GM12878 (cell line): ENCODE data around the gene PRKCE. TPM values are rescaled to one million over a fixed set of nuclear protein-coding genes. Genes with fewer than 3 reads are reported as not detected.

ENCODE experiments used
- ATAC-seq: fragments of 200-7000 bp; cut with Tn5 transposase; 3 replicates; pipeline ENCODE4 v1.9.1; 2020; ENCODE audit warnings: mild to moderate bottlenecking, moderate library complexity
- BruUV-seq: library from RNA; stranded (reverse); fragments of 400-500 nt; replicated peaks from 2 replicates; lab custom pipeline; 2021; lab: Mats Ljungman, UMichigan
- CTCF ChIA-PET: fragments of 300-600 bp; sonication (Branson Sonifier 250); formaldehyde crosslinking; extraction: SDS; loops from one replicate; lab custom pipeline; 2021; ENCODE audit warnings: inconsistent platforms; lab: Yijun Ruan, JAX
- POLR2A ChIA-PET: fragments of 350-600 bp; formaldehyde crosslinking; extraction: SDS; loops from one replicate; lab custom pipeline; 2021; ENCODE audit warnings: inconsistent platforms; lab: Charles Lee
- RAD21 ChIA-PET: fragments of 300-600 bp; sonication (Branson Sonifier 250); formaldehyde crosslinking; loops from one replicate; lab custom pipeline; 2023; ENCODE audit warnings: antibody characterized with exemption; ENCODE audit not compliant: unreplicated experiment; lab: Charles Lee
- SMC1A ChIA-PET: fragments of 300-600 bp; sonication (Branson Sonifier 250); formaldehyde crosslinking; loops from one replicate; lab custom pipeline; 2023; ENCODE audit not compliant: unreplicated experiment, uncharacterized antibody; lab: Charles Lee
- DNase-seq: peaks from one replicate; pipeline ENCODE4 v3.0.0-alpha.2; 2011; ENCODE audit warnings: low read depth, low spot score
- FAIRE-seq: peaks from 3 replicates; lab custom pipeline; 2011; peaks lifted over from hg19 to GRCh38; lab: Jason Lieb, UNC
- H2AFZ ChIP-seq: 2 replicates; pipeline ENCODE4 v1.6.0; 2011; ENCODE audit warnings: low read depth, low read length, control low read depth; ENCODE audit not compliant: control insufficient read depth
- H3K27ac ChIP-seq: 2 replicates; pipeline ENCODE4 v1.5.1; 2011; ENCODE audit warnings: control low read depth; ENCODE audit not compliant: control insufficient read depth, insufficient read depth
- H3K27me3 ChIP-seq, 2 experiments: replicated peaks in 1 of 2; 2 replicates each; pipeline versions ENCODE4 v1.6.0 to v1.6.1; 2011; ENCODE audit warnings: low read length in 1 of 2; ENCODE audit not compliant: control insufficient read depth in 2 of 2, insufficient read depth in 2 of 2
- H3K36me3 ChIP-seq, 2 experiments: 2 replicates each; pipeline ENCODE4 v1.5.1; 2011; ENCODE audit warnings: low read length in 1 of 2; ENCODE audit not compliant: control insufficient read depth in 2 of 2, insufficient read depth in 2 of 2
- H3K4me1 ChIP-seq: 2 replicates; pipeline ENCODE4 v1.6.1; 2011; ENCODE audit warnings: mild to moderate bottlenecking, low read length, moderate library complexity, mixed read lengths; ENCODE audit not compliant: control insufficient read depth, insufficient read depth
- H3K4me2 ChIP-seq: 2 replicates; pipeline ENCODE4 v1.6.0; 2011; ENCODE audit warnings: control low read depth; ENCODE audit not compliant: control insufficient read depth, insufficient read depth
- H3K4me3 ChIP-seq: fragments of 200-600 bp; sonication (generic); 2 replicates; pipeline ENCODE4 v1.5.1; 2016
- H3K79me2 ChIP-seq: 2 replicates; pipeline ENCODE4 v1.6.0; 2011; ENCODE audit warnings: low read length; ENCODE audit not compliant: control insufficient read depth, insufficient read depth
- H3K9ac ChIP-seq: 2 replicates; pipeline ENCODE4 v1.8.0; 2011; ENCODE audit warnings: low read length, control low read depth, mixed read lengths; ENCODE audit not compliant: control insufficient read depth, insufficient read depth
- H3K9me3 ChIP-seq: replicated peaks from 3 replicates; pipeline ENCODE4 v1.5.1; 2011; ENCODE audit warnings: mild to moderate bottlenecking, low read length; ENCODE audit not compliant: control insufficient read depth, insufficient read depth
- H4K20me1 ChIP-seq: 2 replicates; pipeline ENCODE4 v1.6.0; 2011; ENCODE audit not compliant: control insufficient read depth, insufficient read depth
- CREM ChIP-seq: IDR thresholded peaks from 2 replicates; pipeline ENCODE4 v1.6.1; 2014; ENCODE audit warnings: antibody characterized with exemption, low read depth
- E2F4 ChIP-seq: IDR thresholded peaks from 2 replicates; pipeline ENCODE4 v1.6.1; 2012; ENCODE audit warnings: low read depth, low read length, improper control_type of control experiment
- FOXK2 ChIP-seq: fragments of 450-650 bp; IDR thresholded peaks from 2 replicates; pipeline ENCODE4 v1.6.1; 2017; ENCODE audit warnings: mild to moderate bottlenecking, moderate library complexity
- RAD21 ChIP-seq: IDR thresholded peaks from 2 replicates; pipeline ENCODE4 v1.6.1; 2011; ENCODE audit warnings: mild to moderate bottlenecking, low read depth, low read length, moderate library complexity; ENCODE audit not compliant: insufficient read depth
- RELB ChIP-seq: fragments of 450-650 bp; IDR thresholded peaks from 2 replicates; pipeline ENCODE4 v1.6.1; 2017; ENCODE audit warnings: low read depth, mild to moderate bottlenecking, moderate library complexity
- SMC3 ChIP-seq: IDR thresholded peaks from 2 replicates; pipeline ENCODE4 v1.6.1; 2011; ENCODE audit warnings: low read length, improper control_type of control experiment, borderline replicate concordance
- SUPT20H ChIP-seq: IDR thresholded peaks from 2 replicates; pipeline ENCODE4 v1.6.1; 2011; ENCODE audit warnings: low read depth, mild to moderate bottlenecking, low read length, moderate library complexity, borderline replicate concordance; ENCODE audit not compliant: control insufficient read depth
- TAF1 ChIP-seq: IDR thresholded peaks from 2 replicates; pipeline ENCODE4 v1.6.1; 2011; ENCODE audit warnings: mild to moderate bottlenecking, low read depth, low read length, borderline replicate concordance
- WGBS: methylation state at CpG from one replicate; pipeline ENCODE4 v1.1.6; 2016; ENCODE audit warnings: low lambda C conversion rate; ENCODE audit not compliant: insufficient replicate concordance, insufficient coverage; ENCODE audit errors: missing lambda C conversion rate; 5-methylcytosine and 5-hydroxymethylcytosine counted together
- in situ Hi-C: fragments of 300-500 bp; cut with MboI; formaldehyde crosslinking; loops from 9 replicates; pipeline ENCODE4 v1.14.3; 2018; ENCODE audit warnings: mixed read lengths
- intact Hi-C: fragments of 100-400 bp; cut with micrococcal nuclease; formaldehyde crosslinking; loops from one replicate; pipeline ENCODE4 v1.14.2; 2022; ENCODE audit not compliant: unreplicated experiment
- polyA plus RNA-seq, 11 experiments: library from polyadenylated mRNA; depleted of rRNA in 4 of 11; unstranded in 6 of 11; stranded (reverse) in 5 of 11; fragments of >200 nt; fragmentation: Nextera tagmentation in 4 of 11; fragmentation: Illumina TruSeq in 1 of 11; extraction: Ambion mirVana in 4 of 11; extraction: Trizol in 1 of 11; gene quantifications; 1 replicate in 1 of 11; 2 replicates in 10 of 11; pipeline versions ENCODE4 v1.2.1 to v1.2.3, GENCODE V29; 2011 to 2016; ENCODE audit warnings: inconsistent platforms in 2 of 11, missing spikeins in 2 of 11, low read depth in 1 of 11
- total RNA-seq, 4 experiments: library from RNA; depleted of rRNA in 3 of 4; stranded (reverse); fragments of >200 nt in 3 of 4; fragmentation: Illumina TruSeq in 1 of 4; extraction: Trizol in 1 of 4; gene quantifications; 2 replicates each; pipeline versions ENCODE4 v1.2.1 to v1.2.3, GENCODE V29; 2013 to 2021
- TF ChIP-seq, protein P1 (sequence below): fragments of 450-650 bp; IDR thresholded peaks from 2 replicates; pipeline ENCODE4 v1.6.1; 2017; ENCODE audit warnings: antibody characterized with exemption, mild to moderate bottlenecking, moderate library complexity

The PRKCE gene
- total and polyA plus RNA-seq, 10 of the 15 experiments (the other 5 are each of a cell fraction or from before 2014, with no cell fraction given), result 2.6 to 28.2 (median 11.3) TPM

GRCh38 chr2:45796500-45796899 is 145.0 kb downstream of the PRKCE start:
- Histone ChIP-seq H3K9me3 (no peaks in the 10 kb centered on the region), H3K4me2 (no peak overlapping the region), H3K36me3 (no peaks in the 10 kb centered on the region; a peak in 1 of 4 replicates), H3K27me3 (no peaks in the 10 kb centered on the region), H3K27ac (no peak overlapping the region), H4K20me1 (no peaks in the 10 kb centered on the region), H3K4me1 (no peaks in the 10 kb centered on the region), H3K4me3 (no peak overlapping the region), H3K9ac (no peak overlapping the region), H3K79me2 (no peaks in the 10 kb centered on the region), H2AFZ (no peak overlapping the region)
- intact Hi-C loops, result no loop called here
- CTCF ChIA-PET, result interaction anchor here (1.1 to 5.0 kb wide), 5 partner anchors 10 to 23 kb away, joined by 3 to 29 read pairs (median 7); no protein-coding TSS in a partner anchor
- in situ Hi-C loops, result no loop called here
- WGBS, result 73% methylated on average over 4 of the region's 4 CpGs
- DNase-seq (no peak), ATAC-seq (no peak), FAIRE-seq (no peak)
- RAD21 ChIA-PET, result no interaction called here
- no TSS peak for BruUV-seq
- POLR2A ChIA-PET, result no interaction called here
- SMC1A ChIA-PET, result interaction anchor here (1.2 to 3.5 kb wide), 6 partner anchors 8 to 151 kb away, joined by 3 to 21 read pairs (median 4); no protein-coding TSS in a partner anchor
- TF ChIP-seq FOXK2, result no peak
- TF ChIP-seq SUPT20H, result no peak
- no peak for TF ChIP-seq CREM
- TF ChIP-seq RELB, result no peak
- TF ChIP-seq E2F4, result no peak
- no peak for TF ChIP-seq RAD21
- TF ChIP-seq TAF1, result no peak
- TF ChIP-seq SMC3, result no peak
- TF ChIP-seq, protein P1, sequence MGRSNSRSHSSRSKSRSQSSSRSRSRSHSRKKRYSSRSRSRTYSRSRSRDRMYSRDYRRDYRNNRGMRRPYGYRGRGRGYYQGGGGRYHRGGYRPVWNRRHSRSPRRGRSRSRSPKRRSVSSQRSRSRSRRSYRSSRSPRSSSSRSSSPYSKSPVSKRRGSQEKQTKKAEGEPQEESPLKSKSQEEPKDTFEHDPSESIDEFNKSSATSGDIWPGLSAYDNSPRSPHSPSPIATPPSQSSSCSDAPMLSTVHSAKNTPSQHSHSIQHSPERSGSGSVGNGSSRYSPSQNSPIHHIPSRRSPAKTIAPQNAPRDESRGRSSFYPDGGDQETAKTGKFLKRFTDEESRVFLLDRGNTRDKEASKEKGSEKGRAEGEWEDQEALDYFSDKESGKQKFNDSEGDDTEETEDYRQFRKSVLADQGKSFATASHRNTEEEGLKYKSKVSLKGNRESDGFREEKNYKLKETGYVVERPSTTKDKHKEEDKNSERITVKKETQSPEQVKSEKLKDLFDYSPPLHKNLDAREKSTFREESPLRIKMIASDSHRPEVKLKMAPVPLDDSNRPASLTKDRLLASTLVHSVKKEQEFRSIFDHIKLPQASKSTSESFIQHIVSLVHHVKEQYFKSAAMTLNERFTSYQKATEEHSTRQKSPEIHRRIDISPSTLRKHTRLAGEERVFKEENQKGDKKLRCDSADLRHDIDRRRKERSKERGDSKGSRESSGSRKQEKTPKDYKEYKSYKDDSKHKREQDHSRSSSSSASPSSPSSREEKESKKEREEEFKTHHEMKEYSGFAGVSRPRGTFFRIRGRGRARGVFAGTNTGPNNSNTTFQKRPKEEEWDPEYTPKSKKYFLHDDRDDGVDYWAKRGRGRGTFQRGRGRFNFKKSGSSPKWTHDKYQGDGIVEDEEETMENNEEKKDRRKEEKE, result no peak
